HG03025 (cell line): ENCODE measurements around the gene CRABP1.

Source experiments
- ATAC-seq: cut with Tn5 transposase; IDR thresholded peaks from one replicate; pipeline ENCODE4 v1.9.1; 2021; ENCODE audit warnings: mild to moderate bottlenecking, moderate library complexity; ENCODE audit not compliant: unreplicated experiment, low FRiP score

Gene CRABP1

GRCh38 chr15:78343276-78344060 lies 3.3 kb downstream of the CRABP1 start:
- no peak for ATAC-seq

GRCh38 chr15:78345396-78346125 lies 5.4 kb downstream of the CRABP1 start:
- ATAC-seq, result no peak

GRCh38 chr15:78347586-78348543 lies 7.7 kb downstream of the CRABP1 start:
- no peak for ATAC-seq

GRCh38 chr15:78350058-78350457 lies 9.9 kb downstream of the CRABP1 start:
- no peak for ATAC-seq

GRCh38 chr15:78351539-78351938 lies 11.4 kb downstream of the CRABP1 start:
- no peak for ATAC-seq

GRCh38 chr15:78353093-78353492 lies 12.9 kb downstream of the CRABP1 start:
- no peak for ATAC-seq

GRCh38 chr15:78355177-78355576 lies 15.0 kb downstream of the CRABP1 start:
- no peak for ATAC-seq

- no peak for ATAC-seq
These were observed 18.1 kb downstream of the CRABP1 start for GRCh38 chr15:78358102-78358870.

- no peak for ATAC-seq
These were observed 19.1 kb downstream of the CRABP1 start for GRCh38 chr15:78359041-78359808.

GRCh38 chr15:78360367-78360801 lies 20.2 kb downstream of the CRABP1 start:
- no peak for ATAC-seq

- ATAC-seq, result no peak
These were observed 21.0 kb downstream of the CRABP1 start for GRCh38 chr15:78360958-78361718.

GRCh38 chr15:78361771-78362506 lies 21.8 kb downstream of the CRABP1 start:
- ATAC-seq, result no peak

- ATAC-seq, result no peak
These were observed 22.7 kb downstream of the CRABP1 start for GRCh38 chr15:78362716-78363380.

- ATAC-seq, result no peak
These were observed 23.2 kb downstream of the CRABP1 start for GRCh38 chr15:78363381-78363734.

GRCh38 chr15:78364233-78364632 lies 24.1 kb downstream of the CRABP1 start:
- ATAC-seq, result no peak

GRCh38 chr15:78365917-78366316 lies 25.8 kb downstream of the CRABP1 start:
- ATAC-seq, result no peak

- ATAC-seq, result no peak
These were observed 26.2 kb downstream of the CRABP1 start for GRCh38 chr15:78366342-78366741.
